Body of pancreas (tissue), 4 donors: Measurements from ENCODE around the gene MYO1H. TPM values are rescaled to one million over a fixed set of nuclear protein-coding genes. Genes with fewer than 3 reads are reported as not detected.
"Not testable (repeated sequence)": the region's sequence is repeated elsewhere in the genome, so short reads cannot be mapped to it uniquely, and the experiment has no call there.

Experiments
- ATAC-seq: fragments of 150-250 bp; one replicate; pipeline ENCODE4 v1.9.1; 2016
- DNase-seq, 4 donors: peaks; one replicate each; pipeline ENCODE4 v3.0.0-alpha.2; 2019
- H3K27ac ChIP-seq, 4 donors: fragments of 200-600 bp; sonication (generic); 1 replicate in 3 of 4; 2 replicates in 1 of 4; pipeline versions ENCODE4 v1.5.1 to v1.6.1; 2016 to 2019; ENCODE audit warnings: mild to moderate bottlenecking in 1 of 4, mixed read lengths in 1 of 4, moderate library complexity in 1 of 4
- H3K27me3 ChIP-seq, 2 donors: fragments of 200-600 bp; sonication (generic); one replicate each; pipeline ENCODE4 v1.6.0; 2016; ENCODE audit warnings: mild to moderate bottlenecking in 1 of 2
- H3K36me3 ChIP-seq, 2 donors: fragments of 200-600 bp; sonication (generic); replicated peaks in 1 of 2; 2 replicates each; pipeline ENCODE4 v1.5.1; 2016; ENCODE audit warnings: low read depth in 2 of 2; ENCODE audit not compliant: insufficient read depth in 1 of 2
- H3K4me1 ChIP-seq: fragments of 200-600 bp; sonication (generic); one replicate; pipeline ENCODE4 v1.6.0; 2016
- H3K4me3 ChIP-seq, 2 donors: fragments of 200-600 bp; sonication (generic); 1 replicate in 1 of 2; 2 replicates in 1 of 2; pipeline ENCODE4 v1.5.1; 2016 to 2019
- H3K9me3 ChIP-seq, 3 donors: fragments of 200-600 bp; sonication (generic); 1 replicate in 2 of 3; 2 replicates in 1 of 3; pipeline ENCODE4 v1.5.1; 2016
- POLR2A ChIP-seq, 3 donors: fragments of 450-650 bp; IDR thresholded peaks; one replicate each; pipeline ENCODE4 v1.6.1; 2016; ENCODE audit warnings: antibody characterized with exemption in 3 of 3, mild to moderate bottlenecking in 2 of 3
- WGBS, 2 donors: methylation state at CpG; one replicate each; pipeline ENCODE4 v1.1.5; 2017; 5-methylcytosine and 5-hydroxymethylcytosine counted together
- intact Hi-C: fragments of 100-400 bp; cut with DNase I; formaldehyde crosslinking; loops from one replicate; pipeline ENCODE4 v1.15.1; 2023
- total RNA-seq, 2 donors: library from RNA; depleted of rRNA; stranded (reverse); fragments of >200 nt; gene quantifications; one replicate each; pipeline ENCODE4 v1.1.0, GENCODE V29; 2016
- TF ChIP-seq, protein P1 (sequence below), 7 experiments: fragments of 450-650 bp in 4 of 7; fragments of 200-600 bp in 3 of 7; sonication (generic) in 3 of 7; IDR thresholded peaks; one replicate each; pipeline ENCODE4 v1.5.1; 2016 to 2019; ENCODE audit warnings: antibody characterized with exemption in 7 of 7

Gene MYO1H
- total RNA-seq, 2 donors from 2014 or later = not detected

DNA sequence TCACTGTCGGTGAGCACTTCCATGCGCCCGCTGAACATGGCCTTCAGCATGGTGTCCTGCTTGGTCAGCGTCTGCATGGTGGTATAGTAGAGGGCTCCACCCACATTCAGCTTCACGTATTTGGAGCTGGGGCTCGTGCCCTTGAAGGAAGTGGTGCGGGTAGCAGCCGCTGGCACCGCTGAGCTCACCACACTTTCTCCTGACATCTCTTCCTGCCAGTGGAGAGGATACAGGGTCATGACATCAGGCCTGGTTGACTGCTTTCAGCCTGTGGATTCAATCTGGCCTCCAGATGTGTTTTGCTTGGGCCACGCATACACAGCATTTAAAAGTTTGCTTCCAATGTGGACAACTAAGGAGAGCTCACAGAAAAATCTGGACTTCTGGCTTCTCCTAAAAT is 121.8 kb downstream of the MYO1H start:
- no peak overlapping the region for H3K27ac ChIP-seq
- H3K4me1 ChIP-seq = peaks cover 6% of the 10 kb centered on the region
- WGBS, 2 donors = 89 to 97% methylated on average over 6 to 10 of the region's 10 CpGs
- ATAC-seq (no peak), DNase-seq (no peak)
- no peaks in the 10 kb centered on the region for H3K9me3 ChIP-seq
- H3K36me3 ChIP-seq = peaks cover 0 to 1% of the 10 kb centered on the region in 2 donors
- intact Hi-C loops = no loop called here
- H3K4me3 ChIP-seq = no peak overlapping the region
- TF ChIP-seq, protein P1, sequence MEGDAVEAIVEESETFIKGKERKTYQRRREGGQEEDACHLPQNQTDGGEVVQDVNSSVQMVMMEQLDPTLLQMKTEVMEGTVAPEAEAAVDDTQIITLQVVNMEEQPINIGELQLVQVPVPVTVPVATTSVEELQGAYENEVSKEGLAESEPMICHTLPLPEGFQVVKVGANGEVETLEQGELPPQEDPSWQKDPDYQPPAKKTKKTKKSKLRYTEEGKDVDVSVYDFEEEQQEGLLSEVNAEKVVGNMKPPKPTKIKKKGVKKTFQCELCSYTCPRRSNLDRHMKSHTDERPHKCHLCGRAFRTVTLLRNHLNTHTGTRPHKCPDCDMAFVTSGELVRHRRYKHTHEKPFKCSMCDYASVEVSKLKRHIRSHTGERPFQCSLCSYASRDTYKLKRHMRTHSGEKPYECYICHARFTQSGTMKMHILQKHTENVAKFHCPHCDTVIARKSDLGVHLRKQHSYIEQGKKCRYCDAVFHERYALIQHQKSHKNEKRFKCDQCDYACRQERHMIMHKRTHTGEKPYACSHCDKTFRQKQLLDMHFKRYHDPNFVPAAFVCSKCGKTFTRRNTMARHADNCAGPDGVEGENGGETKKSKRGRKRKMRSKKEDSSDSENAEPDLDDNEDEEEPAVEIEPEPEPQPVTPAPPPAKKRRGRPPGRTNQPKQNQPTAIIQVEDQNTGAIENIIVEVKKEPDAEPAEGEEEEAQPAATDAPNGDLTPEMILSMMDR (IDR thresholded peaks at IDR 0.05) = no peak
- no peak for TF ChIP-seq POLR2A (IDR thresholded peaks at IDR 0.05)
- no peaks in the 10 kb centered on the region for H3K27me3 ChIP-seq

DNA sequence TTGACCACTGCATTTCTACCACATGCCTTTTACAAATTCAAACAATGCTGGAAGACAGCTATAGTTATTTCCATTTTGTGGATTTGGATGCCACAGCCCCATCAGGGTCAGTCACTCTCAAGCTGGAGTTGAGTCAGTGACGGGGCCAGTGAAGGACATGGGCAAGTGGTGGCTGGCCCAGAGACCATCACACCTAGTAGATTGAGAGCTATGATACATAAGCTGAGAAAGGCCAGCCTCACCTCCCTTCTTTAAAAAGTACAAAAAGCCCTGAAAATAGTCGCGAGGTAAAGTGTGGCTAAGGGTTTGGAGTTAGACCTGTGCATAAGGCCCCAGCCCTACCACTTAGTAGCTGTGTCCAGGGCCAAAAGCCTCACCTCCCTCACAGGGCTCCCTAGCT is 125.3 kb downstream of the MYO1H start:
- Histone ChIP-seq H3K4me3 (no peak overlapping the region), H3K4me1 (peaks cover 16% of the 10 kb centered on the region)

DNA sequence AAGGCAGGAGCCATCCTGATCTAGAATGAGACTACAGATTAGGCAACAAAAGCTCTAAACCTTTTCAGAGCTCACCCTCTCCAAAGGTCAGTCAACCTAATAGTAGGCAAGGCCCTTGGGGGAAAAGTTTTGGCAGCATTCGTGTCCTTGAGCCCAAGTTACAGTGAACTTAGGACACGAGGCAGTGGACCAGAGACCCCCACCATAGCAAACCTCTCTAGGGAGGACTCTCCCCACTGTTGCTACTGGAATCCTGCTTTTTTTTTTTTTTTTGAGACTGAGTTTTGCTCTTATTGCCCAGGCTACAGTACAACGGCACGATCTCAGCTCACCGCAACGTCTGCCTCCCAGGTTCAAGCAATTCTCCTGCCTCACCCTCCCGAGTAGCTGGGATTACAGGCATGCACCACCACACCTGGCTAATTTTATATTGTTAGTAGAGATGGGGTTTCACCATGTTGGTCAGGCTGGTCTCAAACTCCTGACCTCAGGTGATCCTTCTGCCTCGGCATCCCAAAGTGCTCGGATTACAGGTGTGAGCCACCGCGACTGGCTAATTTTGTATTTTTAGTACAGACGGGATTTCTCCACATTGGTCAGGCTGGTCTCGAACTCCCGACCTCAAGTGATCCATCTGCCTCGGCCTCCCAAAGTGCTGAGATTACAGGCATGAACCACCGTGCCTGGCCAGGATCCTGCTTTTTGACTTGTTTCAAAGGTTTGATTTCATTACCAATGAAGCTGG is 126.0 kb downstream of the MYO1H start:
- DNase-seq, H3K36me3 ChIP-seq, intact Hi-C loops, H3K9me3 ChIP-seq, H3K27ac ChIP-seq, H3K27me3 ChIP-seq, H3K4me3 ChIP-seq, ATAC-seq: not testable (repeated sequence)
- 87% methylated on average over 16 of the region's 16 CpGs for WGBS, 2 donors
- peaks cover 22% of the 10 kb centered on the region for H3K4me1 ChIP-seq

More for the DNA sequence above, 125.3 kb downstream of the MYO1H start:
- no peaks in the 10 kb centered on the region for H3K9me3 ChIP-seq
- no peak overlapping the region for H3K27ac ChIP-seq
- 86 to 91% methylated on average over 3 of the region's 3 CpGs for WGBS, 2 donors
- H3K36me3 ChIP-seq = peaks cover 0 to 1% of the 10 kb centered on the region in 2 donors
- H3K27me3 ChIP-seq = no peaks in the 10 kb centered on the region
- ATAC-seq (no peak), DNase-seq (no peak)
- TF ChIP-seq POLR2A (IDR thresholded peaks at IDR 0.05) = no peak
- TF ChIP-seq, protein P1 (IDR thresholded peaks at IDR 0.05) = no peak
- intact Hi-C loops = no loop called here

DNA sequence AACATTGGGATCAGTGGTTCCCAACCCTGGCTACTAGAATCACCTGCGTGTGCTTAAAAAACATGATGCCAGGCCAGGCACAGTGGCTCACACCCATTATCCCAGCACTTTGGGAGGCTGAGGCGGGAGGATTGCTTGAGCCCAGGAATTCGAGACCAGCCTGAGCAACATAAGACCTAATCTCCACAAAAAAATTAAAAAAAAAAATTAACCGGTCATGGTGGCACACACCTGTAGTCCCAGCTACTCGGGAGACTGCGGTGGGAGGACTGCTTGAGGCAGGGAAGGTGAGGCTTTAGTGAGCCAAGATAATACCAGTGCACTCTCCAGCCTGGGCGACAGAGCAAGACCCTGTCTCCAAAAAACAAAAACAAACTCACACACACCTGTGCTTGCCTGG is 127.4 kb downstream of the MYO1H start:
- intact Hi-C loops = no loop called here
- no peaks in the 10 kb centered on the region for H3K27me3 ChIP-seq
- H3K4me3 ChIP-seq = no peak overlapping the region
- no peak overlapping the region for H3K27ac ChIP-seq
- no peaks in the 10 kb centered on the region for H3K36me3 ChIP-seq
- H3K9me3 ChIP-seq = no peaks in the 10 kb centered on the region
- ATAC-seq (no peak), DNase-seq (no peak)
- H3K4me1 ChIP-seq = peaks cover 30% of the 10 kb centered on the region
- TF ChIP-seq POLR2A (IDR thresholded peaks at IDR 0.05) = no peak
- TF ChIP-seq, protein P1 (IDR thresholded peaks at IDR 0.05) = no peak
- WGBS, 2 donors = 83 to 86% methylated on average over 7 of the region's 7 CpGs

DNA sequence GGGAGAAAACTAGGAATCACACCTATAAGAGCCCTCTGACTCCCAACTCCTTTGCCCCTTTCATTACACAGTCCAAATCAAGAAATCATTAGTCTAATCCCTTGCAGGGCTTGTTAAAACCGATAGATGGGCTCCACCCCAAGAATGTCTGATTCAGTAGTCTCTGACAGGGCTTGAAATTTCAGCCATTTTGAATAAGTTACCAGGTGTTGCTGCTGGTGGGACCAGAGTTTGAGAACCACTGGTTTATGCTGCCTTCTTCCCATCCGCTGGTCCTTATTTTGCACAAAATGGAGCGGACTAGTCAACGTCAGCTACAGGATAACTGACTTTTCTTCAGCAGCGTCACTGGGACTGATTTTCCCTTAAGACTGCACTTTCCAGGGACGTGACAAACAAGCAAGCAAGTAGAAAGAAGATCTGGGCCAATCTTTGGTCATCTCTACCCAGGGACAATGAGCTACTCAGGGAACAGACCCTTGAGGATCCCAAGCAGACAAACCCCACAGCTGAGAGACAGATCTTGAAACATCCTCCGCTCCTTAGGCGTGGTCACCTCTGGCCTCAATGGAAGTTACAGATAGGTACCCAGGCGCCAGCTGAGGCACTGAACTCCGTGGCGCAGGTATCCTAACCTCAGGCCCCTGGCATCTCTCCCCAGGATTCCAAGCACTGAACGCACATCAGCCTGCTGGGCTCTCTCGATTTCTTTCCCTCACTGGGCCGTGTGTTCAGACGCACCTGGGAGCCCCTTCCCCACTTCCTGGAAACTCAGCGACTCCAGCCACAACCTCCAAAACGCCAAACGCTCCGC is 128.5 kb downstream of the MYO1H start:
- intact Hi-C loops = no loop called here
- 17% methylated on average over 18 to 19 of the region's 19 CpGs for WGBS, 2 donors
- ATAC-seq = no peak
- Histone ChIP-seq H3K36me3 (no peaks in the 10 kb centered on the region), H3K9me3 (no peaks in the 10 kb centered on the region), H3K4me3 (peak overlapping the region in 1 of 2 donors; percentile 88), H3K27me3 (no peaks in the 10 kb centered on the region), H3K27ac (peak overlapping the region; percentile 84 to 96 (median 92)), H3K4me1 (peaks cover 30% of the 10 kb centered on the region)
- DNase-seq = no peak
- TF ChIP-seq POLR2A (IDR thresholded peaks at IDR 0.05) = no peak
- TF ChIP-seq, protein P1 (IDR thresholded peaks at IDR 0.05) = no peak
